HepG2 (cell line): ENCODE results near the gene TMEM198. TPM values are rescaled to one million over a fixed set of nuclear protein-coding genes. Genes with fewer than 3 reads are reported as not detected.

Source experiments
- AFF4 ChIP-seq: sonication (generic); formaldehyde crosslinking; IDR thresholded peaks from 2 replicates; pipeline ENCODE4 v1.4.0; 2020; ENCODE audit warnings: missing genetic modification reagents
- ARID5B ChIP-seq: IDR thresholded peaks from 2 replicates; pipeline ENCODE4 v1.4.0; 2020; ENCODE audit warnings: mild to moderate bottlenecking, missing genetic modification reagents
- CHD2 ChIP-seq: IDR thresholded peaks from 2 replicates; pipeline ENCODE4 v1.6.1; 2011; ENCODE audit warnings: low read depth, low read length, improper control_type of control experiment
- ETV6 ChIP-seq: sonication (generic); formaldehyde crosslinking; conservative IDR thresholded peaks from 2 replicates; pipeline ENCODE4 v1.4.0; 2020; ENCODE audit warnings: missing genetic modification reagents
- GZF1 ChIP-seq: sonication (generic); formaldehyde crosslinking; IDR thresholded peaks from 2 replicates; pipeline ENCODE4 v1.5.1; 2020; ENCODE audit warnings: mild to moderate bottlenecking, missing genetic modification reagents
- KAT8 ChIP-seq: IDR thresholded peaks from 2 replicates; pipeline ENCODE4 v1.6.1; 2016; ENCODE audit warnings: missing genetic modification reagents, missing compliant biosample characterization
- KLF16 ChIP-seq, 2 experiments: sonication (generic) in 1 of 2; formaldehyde crosslinking in 1 of 2; IDR thresholded peaks; 2 replicates each; pipeline versions ENCODE4 v1.6.1 to v1.8.0; 2016 to 2023; ENCODE audit warnings: missing genetic modification reagents in 2 of 2, missing compliant biosample characterization in 1 of 2
- MBD4 ChIP-seq: IDR thresholded peaks from 2 replicates; pipeline ENCODE4 v1.6.1; 2012; ENCODE audit warnings: low read length, inconsistent platforms, borderline replicate concordance
- RNF219 ChIP-seq: sonication (generic); formaldehyde crosslinking; IDR thresholded peaks from 2 replicates; pipeline ENCODE4 v1.5.0; 2020; ENCODE audit warnings: mild to moderate bottlenecking, missing genetic modification reagents
- ZBTB2 ChIP-seq: sonication (generic); formaldehyde crosslinking; IDR thresholded peaks from 2 replicates; pipeline ENCODE4 v1.8.0; 2022; ENCODE audit warnings: low read depth, missing genetic modification reagents
- ZBTB25 ChIP-seq: IDR thresholded peaks from 2 replicates; pipeline ENCODE4 v1.6.1; 2018; ENCODE audit warnings: missing genetic modification reagents
- ZNF567 ChIP-seq: sonication (generic); formaldehyde crosslinking; IDR thresholded peaks from 2 replicates; pipeline ENCODE4 v1.8.1; 2023; ENCODE audit warnings: mild to moderate bottlenecking, missing genetic modification reagents, borderline replicate concordance
- ZNF816 ChIP-seq: sonication (generic); formaldehyde crosslinking; IDR thresholded peaks from 2 replicates; pipeline ENCODE4 v1.8.0; 2022; ENCODE audit warnings: missing genetic modification reagents, mild to moderate bottlenecking, borderline replicate concordance
- ZSCAN25 ChIP-seq: sonication (generic); formaldehyde crosslinking; IDR thresholded peaks from 2 replicates; pipeline ENCODE4 v1.8.0; 2022; ENCODE audit warnings: mild to moderate bottlenecking, missing genetic modification reagents
- polyA plus RNA-seq, 8 experiments: library from polyadenylated mRNA; depleted of rRNA in 3 of 8; stranded (reverse) in 7 of 8; unstranded in 1 of 8; fragments of >200 nt; fragmentation: Illumina TruSeq in 4 of 8; extraction: Trizol in 4 of 8; gene quantifications; 2 replicates each; pipeline versions ENCODE4 v1.2.1 to v1.2.3, GENCODE V29; 2011 to 2016; ENCODE audit warnings: low read depth in 4 of 8, missing spikeins in 1 of 8, mixed read lengths in 1 of 8; ENCODE audit not compliant: insufficient read depth in 1 of 8
- total RNA-seq, 5 experiments: library from RNA; depleted of rRNA; stranded (reverse); fragments of >200 nt; fragmentation: Illumina TruSeq; extraction: Trizol; gene quantifications; 2 replicates each; pipeline ENCODE4 v1.2.3, GENCODE V29; 2016; ENCODE audit warnings: low read depth in 1 of 5

The TMEM198 gene
- total and polyA plus RNA-seq, 2 of the 13 experiments (the other 11 are each of a cell fraction or from before 2014, with no cell fraction given) = 17.3 to 23.5 TPM

- TF ChIP-seq ETV6 (CRISPR knock-in tag) = peak; percentile 56; the same call in 1 of the 2 replicates
- peak; percentile 86 for TF ChIP-seq KAT8 (CRISPR knock-in tag)
- no peak for TF ChIP-seq ZBTB2 (CRISPR knock-in tag)
- TF ChIP-seq MBD4 = no peak
- TF ChIP-seq ZBTB25 (CRISPR knock-in tag) = no peak
- no peak for TF ChIP-seq RNF219 (CRISPR knock-in tag)
- no peak for TF ChIP-seq ZNF567 (CRISPR knock-in tag)
- no peak; the same call in 1 of the 2 replicates for TF ChIP-seq ARID5B (CRISPR knock-in tag)
- no peak; a peak in 2 of 4 replicates for TF ChIP-seq KLF16 (CRISPR knock-in tag; IDR thresholded peaks at IDR 0.05)
- peak; percentile 81 for TF ChIP-seq ZSCAN25 (CRISPR knock-in tag)
- TF ChIP-seq ZNF816 (CRISPR knock-in tag) = peak; percentile 89; the same call in 1 of the 2 replicates
- peak; percentile 99 for TF ChIP-seq CHD2
- no peak for TF ChIP-seq AFF4 (CRISPR knock-in tag)
- peak; percentile 4; the same call in 1 of the 2 replicates for TF ChIP-seq GZF1 (CRISPR knock-in tag)
Measured at GRCh38 chr2:219498280-219499057, 45.4 kb upstream of the TMEM198 start, which contains the start of gene GMPPA (continued).
